Measurements from ENCODE around the gene TNRC6A. TPM values are rescaled to one million over a fixed set of nuclear protein-coding genes. Genes with fewer than 3 reads are reported as not detected.

The TNRC6A gene
- total and polyA plus RNA-seq, 12 donors = 32.0 to 83.3 (median 54.0) TPM

DNA sequence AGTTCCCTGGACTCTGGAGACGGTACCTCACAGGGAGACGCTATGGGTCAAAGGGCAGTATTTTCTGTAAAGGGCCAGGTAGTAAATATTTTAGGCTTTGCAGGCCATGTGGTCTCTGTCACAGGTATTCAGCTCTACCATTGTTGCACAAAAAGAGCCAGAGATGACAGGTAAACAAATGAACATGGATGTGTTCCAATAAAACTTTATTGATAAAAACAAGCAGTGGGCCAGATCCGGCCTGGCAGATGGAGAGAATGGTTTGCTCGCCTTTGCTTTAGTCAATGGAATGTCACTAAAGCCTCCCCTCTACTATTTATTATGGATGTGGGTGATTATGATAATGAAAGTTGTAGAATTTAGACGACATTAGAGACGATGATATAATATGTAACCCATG is 107.4 kb downstream of the TNRC6A start:
- Histone ChIP-seq H3K4me1 (replicated peaks in 1 of 2) (peaks cover 6 to 7% of the 10 kb centered on the region in 2 donors), H3K27ac (no peak overlapping the region), H3K9me3 (replicated peaks in 1 of 3) (no peaks in the 10 kb centered on the region), H3K36me3 (replicated peaks in 1 of 2) (no peaks in the 10 kb centered on the region), H3K4me3 (no peak overlapping the region), H3K27me3 (no peaks in the 10 kb centered on the region)
- intact Hi-C loops (cut with DNase I) = no loop called here
- no peak for TF ChIP-seq POLR2A (IDR thresholded peaks at IDR 0.05)
- TF ChIP-seq, protein P1, sequence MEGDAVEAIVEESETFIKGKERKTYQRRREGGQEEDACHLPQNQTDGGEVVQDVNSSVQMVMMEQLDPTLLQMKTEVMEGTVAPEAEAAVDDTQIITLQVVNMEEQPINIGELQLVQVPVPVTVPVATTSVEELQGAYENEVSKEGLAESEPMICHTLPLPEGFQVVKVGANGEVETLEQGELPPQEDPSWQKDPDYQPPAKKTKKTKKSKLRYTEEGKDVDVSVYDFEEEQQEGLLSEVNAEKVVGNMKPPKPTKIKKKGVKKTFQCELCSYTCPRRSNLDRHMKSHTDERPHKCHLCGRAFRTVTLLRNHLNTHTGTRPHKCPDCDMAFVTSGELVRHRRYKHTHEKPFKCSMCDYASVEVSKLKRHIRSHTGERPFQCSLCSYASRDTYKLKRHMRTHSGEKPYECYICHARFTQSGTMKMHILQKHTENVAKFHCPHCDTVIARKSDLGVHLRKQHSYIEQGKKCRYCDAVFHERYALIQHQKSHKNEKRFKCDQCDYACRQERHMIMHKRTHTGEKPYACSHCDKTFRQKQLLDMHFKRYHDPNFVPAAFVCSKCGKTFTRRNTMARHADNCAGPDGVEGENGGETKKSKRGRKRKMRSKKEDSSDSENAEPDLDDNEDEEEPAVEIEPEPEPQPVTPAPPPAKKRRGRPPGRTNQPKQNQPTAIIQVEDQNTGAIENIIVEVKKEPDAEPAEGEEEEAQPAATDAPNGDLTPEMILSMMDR (IDR thresholded peaks at IDR 0.05) = no peak
- 72 to 99% (median 95%) methylated on average over 6 of the region's 6 CpGs for WGBS, 4 donors
- no peak for DNase-seq

DNA sequence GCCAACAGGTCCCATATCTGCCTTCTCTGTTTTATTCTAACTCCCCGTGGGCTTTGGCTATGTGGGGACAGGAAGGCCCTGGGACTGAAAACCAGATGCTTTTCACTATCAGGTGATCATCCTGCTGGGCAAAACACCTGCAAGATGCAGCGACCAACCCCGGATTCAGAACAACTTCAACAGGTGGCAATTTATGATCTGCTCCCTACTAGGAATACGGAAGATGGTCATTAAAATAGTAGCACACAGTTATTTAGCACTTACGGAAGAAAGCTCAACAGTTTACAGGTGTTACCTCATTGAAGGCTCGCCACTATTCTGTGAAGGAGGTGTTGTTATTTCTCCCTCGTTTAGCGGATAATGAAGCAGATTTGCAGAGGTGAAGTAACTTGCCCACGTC is 108.5 kb downstream of the TNRC6A start:
- no peaks in the 10 kb centered on the region for H3K36me3 ChIP-seq (replicated peaks in 1 of 2)
- TF ChIP-seq, protein P1 (IDR thresholded peaks at IDR 0.05) = no peak
- TF ChIP-seq POLR2A (IDR thresholded peaks at IDR 0.05) = no peak
- DNase-seq = peak in 1 of 7 donors; percentile 34
- H3K4me1 ChIP-seq (replicated peaks in 1 of 2) = peaks cover 6 to 7% of the 10 kb centered on the region in 2 donors
- intact Hi-C loops (cut with DNase I) = no loop called here
- H3K27ac ChIP-seq = no peak overlapping the region
- H3K9me3 ChIP-seq (replicated peaks in 1 of 3) = no peaks in the 10 kb centered on the region
- no peak overlapping the region for H3K4me3 ChIP-seq
- no peaks in the 10 kb centered on the region for H3K27me3 ChIP-seq
- WGBS, 4 donors = 85 to 92% (median 88%) methylated on average over 9 of the region's 9 CpGs

DNA sequence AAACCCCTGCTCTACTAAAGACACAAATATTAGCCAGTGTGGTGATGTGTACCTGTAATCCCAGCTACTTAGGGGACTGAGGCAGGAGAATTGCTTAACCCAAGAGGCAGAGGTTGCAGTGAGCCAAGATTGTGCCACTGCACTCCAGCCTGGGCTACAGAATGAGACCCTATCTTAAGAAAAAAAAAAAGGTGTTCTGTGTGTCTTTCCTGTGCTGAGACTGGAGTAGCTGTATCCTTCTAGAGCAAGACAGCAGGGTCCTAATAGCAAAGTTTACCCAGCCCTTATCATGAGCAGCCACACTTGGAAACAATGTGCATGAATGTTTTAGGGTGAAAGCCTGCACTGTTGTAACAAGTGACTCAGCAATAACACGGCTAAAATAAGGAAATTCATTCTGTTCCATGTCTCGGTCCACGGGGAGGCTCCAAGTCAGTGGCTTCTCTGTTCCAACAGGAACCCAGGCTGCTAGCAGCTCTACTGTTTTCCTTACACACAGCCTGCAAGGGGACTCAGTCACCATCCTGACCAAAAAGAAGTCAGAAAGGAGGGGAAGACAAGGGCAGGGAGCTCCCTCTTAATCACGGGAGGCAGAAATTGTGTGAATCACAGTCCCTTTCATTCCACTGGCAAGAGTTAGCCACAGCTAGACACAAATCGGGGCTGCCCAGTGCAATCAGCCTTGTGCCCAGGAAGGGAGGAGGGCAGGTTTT is 109.3 kb downstream of the TNRC6A start:
- Histone ChIP-seq H3K4me3 (no peak overlapping the region), H3K27me3 (no peaks in the 10 kb centered on the region), H3K36me3 (replicated peaks in 1 of 2) (no peaks in the 10 kb centered on the region), H3K4me1 (replicated peaks in 1 of 2) (peaks cover 6 to 7% of the 10 kb centered on the region in 2 donors), H3K27ac (peak overlapping the region in 1 of 5 donors; percentile 18), H3K9me3 (replicated peaks in 1 of 3) (no peaks in the 10 kb centered on the region)
- intact Hi-C loops (cut with DNase I) = no loop called here
- DNase-seq = peak in 4 of 7 donors; percentile 25 to 57 (median 36)
- 7 to 29% (median 16%) methylated on average over 5 of the region's 5 CpGs for WGBS, 4 donors
- TF ChIP-seq POLR2A (IDR thresholded peaks at IDR 0.05) = no peak
- TF ChIP-seq, protein P1 (IDR thresholded peaks at IDR 0.05) = no peak

DNA sequence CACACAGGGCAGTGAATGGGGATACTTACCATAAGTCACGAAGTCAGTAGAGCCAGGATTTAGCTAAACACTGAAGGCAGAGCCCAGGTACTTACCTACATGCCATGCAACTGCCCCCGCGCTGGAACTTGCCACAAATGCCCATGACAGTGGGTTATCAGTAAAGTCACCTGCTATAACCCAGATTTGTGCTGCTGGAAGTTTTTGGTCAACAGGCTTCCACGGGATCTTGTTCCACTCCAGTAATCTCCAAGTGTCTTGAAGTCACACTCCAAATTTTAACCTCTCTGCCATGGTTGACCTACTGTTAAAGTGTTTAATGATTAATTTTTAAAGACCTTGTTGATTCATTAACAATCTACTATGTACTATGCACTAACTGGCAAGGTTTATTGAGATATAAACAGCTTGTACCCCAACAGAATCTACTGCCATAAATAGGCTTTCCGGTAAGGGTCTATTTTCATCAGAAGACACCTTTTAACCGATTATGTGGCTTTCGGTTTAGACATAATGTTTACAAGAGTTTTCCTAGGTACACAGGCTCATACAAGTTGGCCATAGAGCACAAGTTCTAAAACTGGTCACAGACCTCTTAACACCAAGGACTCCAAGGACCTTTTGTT is 110.0 kb downstream of the TNRC6A start:
- H3K27ac ChIP-seq = peak overlapping the region in 1 of 5 donors; percentile 18
- intact Hi-C loops (cut with DNase I) = no loop called here
- TF ChIP-seq POLR2A (IDR thresholded peaks at IDR 0.05) = no peak
- TF ChIP-seq, protein P1 (IDR thresholded peaks at IDR 0.05) = no peak
- H3K9me3 ChIP-seq (replicated peaks in 1 of 3) = no peaks in the 10 kb centered on the region
- H3K4me1 ChIP-seq (replicated peaks in 1 of 2) = peaks cover 6 to 7% of the 10 kb centered on the region in 2 donors
- H3K4me3 ChIP-seq = no peak overlapping the region
- no peaks in the 10 kb centered on the region for H3K36me3 ChIP-seq (replicated peaks in 1 of 2)
- peak in 1 of 7 donors; percentile 30 for DNase-seq
- H3K27me3 ChIP-seq = no peaks in the 10 kb centered on the region
- WGBS, 4 donors = 86 to 92% (median 87%) methylated on average over 7 of the region's 7 CpGs

Measured in adrenal gland (tissue), 12 donors.